Gastroesophageal sphincter (tissue), 4 donors: ENCODE results near the gene KIF21A. TPM values are rescaled to one million over a fixed set of nuclear protein-coding genes. Genes with fewer than 3 reads are reported as not detected.
"Not testable (repeated sequence)": the region's sequence is repeated elsewhere in the genome, so short reads cannot be mapped to it uniquely, and the experiment has no call there.

Experiments used
- ATAC-seq: fragments of 150-250 bp; one replicate; pipeline ENCODE4 v1.9.1; 2016; ENCODE audit warnings: mild to moderate bottlenecking, moderate library complexity
- H3K27ac ChIP-seq, 4 donors: fragments of 200-600 bp; sonication (generic) in 3 of 4; 1 replicate in 3 of 4; 2 replicates in 1 of 4; pipeline ENCODE4 v1.5.1; 2016 to 2019
- H3K27me3 ChIP-seq: fragments of 200-600 bp; sonication (generic); one replicate; pipeline ENCODE4 v1.5.1; 2019
- H3K36me3 ChIP-seq, 2 donors: fragments of 200-600 bp; sonication (generic); one replicate each; pipeline ENCODE4 v1.5.1; 2019; ENCODE audit warnings: control low read depth in 1 of 2
- H3K4me1 ChIP-seq, 3 donors: fragments of 200-600 bp; sonication (generic); 1 replicate in 2 of 3; 2 replicates in 1 of 3; pipeline ENCODE4 v1.5.1; 2016 to 2019; ENCODE audit warnings: control low read depth in 2 of 3
- H3K4me3 ChIP-seq, 2 donors: fragments of 200-600 bp; sonication (generic); one replicate each; pipeline ENCODE4 v1.5.1; 2019; ENCODE audit warnings: mild to moderate bottlenecking in 1 of 2, moderate library complexity in 1 of 2
- H3K9me3 ChIP-seq, 3 donors: fragments of 200-600 bp; sonication (generic); one replicate each; pipeline ENCODE4 v1.5.1; 2017 to 2019; ENCODE audit warnings: control low read depth in 2 of 3
- CTCF ChIP-seq, 4 experiments: fragments of 200-600 bp in 2 of 4; fragments of 450-650 bp in 2 of 4; sonication (generic) in 1 of 4; IDR thresholded peaks; one replicate each; pipeline ENCODE4 v1.5.1; 2017 to 2019; ENCODE audit warnings: antibody characterized with exemption in 4 of 4, mild to moderate bottlenecking in 2 of 4, moderate library complexity in 2 of 4
- EP300 ChIP-seq: sonication (generic); formaldehyde crosslinking; IDR thresholded peaks from one replicate; pipeline ENCODE4 v1.6.1; 2017; ENCODE audit warnings: antibody characterized with exemption, mild to moderate bottlenecking
- POLR2A ChIP-seq, 2 donors: fragments of 450-650 bp; IDR thresholded peaks; one replicate each; pipeline ENCODE4 v1.6.1; 2017; ENCODE audit warnings: antibody characterized with exemption in 2 of 2, mild to moderate bottlenecking in 2 of 2, moderate library complexity in 1 of 2
- POLR2AphosphoS5 ChIP-seq: sonication (generic); formaldehyde crosslinking; IDR thresholded peaks from one replicate; pipeline ENCODE4 v1.6.1; 2017; ENCODE audit warnings: antibody characterized with exemption
- WGBS, 2 donors: methylation state at CpG; one replicate each; pipeline ENCODE4 v1.1.5; 2018; ENCODE audit warnings: low coverage in 1 of 2; 5-methylcytosine and 5-hydroxymethylcytosine counted together
- total RNA-seq, 4 donors: library from RNA; depleted of rRNA; stranded (reverse); fragments of >200 nt; gene quantifications; one replicate each; pipeline ENCODE4 v1.1.0, GENCODE V29; 2016

KIF21A gene
- total RNA-seq, 4 donors from 2014 or later = 6.7 to 27.2 (median 10.9) TPM

- H3K27me3 ChIP-seq = no peaks in the 10 kb centered on the region
- no peaks in the 10 kb centered on the region for H3K9me3 ChIP-seq
- 35 to 61% methylated on average over 2 of the region's 2 CpGs for WGBS, 2 donors
- H3K36me3 ChIP-seq = peaks cover 0 to 41% of the 10 kb centered on the region in 2 donors
- H3K4me1 ChIP-seq = no peaks in the 10 kb centered on the region
- no peak for ATAC-seq
- no peak overlapping the region for H3K4me3 ChIP-seq
- H3K27ac ChIP-seq = no peak overlapping the region
- TF ChIP-seq CTCF (IDR thresholded peaks at IDR 0.05) (no peak), EP300 (no peak), POLR2AphosphoS5 (no peak), POLR2A (IDR thresholded peaks at IDR 0.05) (no peak)
These were observed 142.1 kb downstream of the KIF21A start for GRCh38 chr12:39300799-39301198.

- H3K4me1 ChIP-seq = no peaks in the 10 kb centered on the region
- ATAC-seq = no peak
- no peak overlapping the region for H3K4me3 ChIP-seq
- H3K9me3 ChIP-seq = no peaks in the 10 kb centered on the region
- no peaks in the 10 kb centered on the region for H3K27me3 ChIP-seq
- 20 to 100% methylated on average over 1 of the region's 1 CpG for WGBS, 2 donors
- TF ChIP-seq POLR2A (IDR thresholded peaks at IDR 0.05) = no peak
- TF ChIP-seq EP300 = no peak
- no peak for TF ChIP-seq CTCF (IDR thresholded peaks at IDR 0.05)
- no peak for TF ChIP-seq POLR2AphosphoS5
- H3K36me3 ChIP-seq = peaks cover 0 to 15% of the 10 kb centered on the region in 2 donors
- H3K27ac ChIP-seq = no peak overlapping the region
These were observed 145.0 kb downstream of the KIF21A start for GRCh38 chr12:39297891-39298290.

- ATAC-seq = no peak
- TF ChIP-seq CTCF (IDR thresholded peaks at IDR 0.05) (no peak), POLR2A (IDR thresholded peaks at IDR 0.05) (no peak), EP300 (no peak), POLR2AphosphoS5 (no peak)
- Histone ChIP-seq H3K4me1 (no peaks in the 10 kb centered on the region), H3K27me3 (no peaks in the 10 kb centered on the region), H3K27ac (no peak overlapping the region), H3K36me3 (peaks cover 0 to 8% of the 10 kb centered on the region in 2 donors), H3K4me3 (no peak overlapping the region), H3K9me3 (no peaks in the 10 kb centered on the region)
- WGBS, 2 donors = 71 to 82% methylated on average over 1 of the region's 1 CpG
These were observed 146.4 kb downstream of the KIF21A start for GRCh38 chr12:39296496-39296895.

- not testable (repeated sequence) for H3K27me3 ChIP-seq, H3K36me3 ChIP-seq, H3K27ac ChIP-seq, H3K4me3 ChIP-seq, H3K4me1 ChIP-seq, ATAC-seq, H3K9me3 ChIP-seq
- 100% methylated on average over 5 of the region's 12 CpGs; no CpG with 5 or more reads in 1 of the 2 donors for WGBS, 2 donors
These were observed 147.3 kb downstream of the KIF21A start for GRCh38 chr12:39295593-39295992.

GRCh38 chr12:39294715-39295114, 148.2 kb downstream of the KIF21A start:
- TF ChIP-seq CTCF (IDR thresholded peaks at IDR 0.05) = no peak
- TF ChIP-seq POLR2A (IDR thresholded peaks at IDR 0.05) = no peak
- TF ChIP-seq EP300 = no peak
- TF ChIP-seq POLR2AphosphoS5 = no peak
- Histone ChIP-seq H3K4me1 (no peaks in the 10 kb centered on the region), H3K36me3 (no peaks in the 10 kb centered on the region), H3K9me3 (no peaks in the 10 kb centered on the region), H3K27me3 (no peaks in the 10 kb centered on the region), H3K27ac (no peak overlapping the region), H3K4me3 (no peak overlapping the region)
- no peak for ATAC-seq
- WGBS, 2 donors = 52 to 70% methylated on average over 2 of the region's 2 CpGs
